Stromal cell of bone marrow (primary cell): ENCODE measurements around the gene ADCY7.

Experiments
- DNase-seq: peaks from one replicate; pipeline ENCODE4 v3.0.0-alpha.2; 2012; ENCODE audit warnings: low read depth

The ADCY7 gene

DNA sequence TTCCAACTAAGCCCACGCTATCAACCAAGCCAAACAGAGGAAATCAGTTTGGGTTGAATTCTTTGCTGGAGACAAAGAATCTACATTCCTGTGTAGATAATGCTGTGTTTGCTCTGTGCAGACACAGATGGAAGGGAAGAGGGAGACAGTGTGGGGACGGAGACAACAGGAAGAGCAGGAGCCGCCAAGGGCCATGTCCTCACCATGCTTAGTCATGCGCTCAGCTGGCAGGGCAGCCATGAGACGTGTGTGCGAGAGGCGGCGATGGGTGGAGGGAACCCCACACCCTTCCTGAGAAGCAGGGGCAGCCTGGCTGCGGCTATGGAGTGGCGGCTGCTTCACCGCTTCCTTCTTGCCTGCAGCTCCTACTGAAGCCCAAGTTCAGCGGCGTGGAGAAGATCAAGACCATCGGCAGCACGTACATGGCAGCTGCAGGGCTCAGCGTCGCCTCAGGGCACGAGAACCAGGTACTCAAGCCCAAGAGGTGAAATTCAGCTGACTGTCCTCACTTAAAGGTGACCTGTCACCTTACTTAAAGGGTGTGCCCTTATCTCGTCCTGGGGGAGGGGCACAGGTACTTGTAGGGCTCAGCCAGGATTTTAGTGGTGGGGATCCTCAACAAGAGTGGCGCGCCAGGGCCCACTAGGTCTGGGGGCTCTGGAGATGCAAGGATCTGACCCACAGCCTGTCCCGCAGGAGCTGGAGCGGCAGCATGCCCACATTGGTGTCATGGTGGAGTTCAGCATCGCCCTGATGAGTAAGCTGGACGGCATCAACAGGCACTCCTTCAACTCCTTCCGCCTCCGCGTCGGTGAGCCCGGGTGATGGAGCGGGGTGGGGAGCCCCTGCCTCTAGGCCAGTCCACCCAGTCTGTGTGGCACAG is 47.5 kb downstream of the ADCY7 start:
- no peak for DNase-seq

DNA sequence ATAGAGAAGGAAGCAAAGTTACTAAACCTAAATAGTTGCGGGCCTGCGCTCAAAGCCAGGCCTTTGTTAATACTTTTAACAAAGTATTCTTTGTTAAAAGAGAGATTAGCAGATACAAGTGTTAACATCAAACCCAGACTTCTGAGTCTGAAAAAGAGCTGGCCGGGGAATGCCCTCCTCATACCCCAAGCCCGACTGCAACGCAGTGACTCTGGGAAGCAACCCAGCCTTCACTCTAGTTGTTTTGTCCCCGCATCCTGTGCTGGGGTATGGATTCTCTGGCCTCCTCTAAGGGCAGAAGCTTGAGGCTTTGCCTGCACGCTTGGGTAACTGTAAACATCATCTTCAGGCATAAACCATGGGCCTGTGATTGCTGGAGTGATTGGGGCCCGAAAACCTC is 48.3 kb downstream of the ADCY7 start:
- DNase-seq, result no peak

DNA sequence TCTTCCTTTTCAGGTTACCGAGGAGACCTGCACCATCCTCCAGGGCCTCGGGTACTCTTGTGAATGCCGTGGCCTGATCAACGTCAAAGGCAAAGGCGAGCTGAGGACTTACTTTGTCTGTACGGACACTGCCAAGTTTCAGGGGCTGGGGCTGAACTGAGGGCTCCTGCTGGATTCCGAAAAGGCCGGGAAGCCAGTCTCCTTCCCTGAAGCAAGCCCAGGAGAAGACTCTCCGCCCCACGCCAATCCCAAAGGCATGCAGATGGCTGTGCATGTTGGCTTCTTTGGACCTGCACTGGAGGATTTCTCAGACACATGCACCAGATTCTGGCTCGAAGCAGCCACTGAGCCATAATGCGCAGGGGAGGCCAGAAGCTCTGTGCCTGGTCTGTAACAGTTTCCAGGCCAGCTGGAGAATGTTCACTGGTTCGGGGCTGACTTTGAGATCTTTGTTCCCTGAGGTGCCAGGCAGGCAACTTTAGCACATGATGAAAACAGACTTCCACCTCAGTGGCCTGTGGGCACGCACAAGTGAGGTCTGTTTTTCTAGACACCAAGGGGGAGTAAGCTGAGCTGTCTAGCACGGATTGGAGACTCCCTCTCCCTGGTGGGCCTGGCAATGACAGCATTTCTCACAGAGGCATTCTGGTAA is 49.1 kb downstream of the ADCY7 start:
- no peak for DNase-seq

DNA sequence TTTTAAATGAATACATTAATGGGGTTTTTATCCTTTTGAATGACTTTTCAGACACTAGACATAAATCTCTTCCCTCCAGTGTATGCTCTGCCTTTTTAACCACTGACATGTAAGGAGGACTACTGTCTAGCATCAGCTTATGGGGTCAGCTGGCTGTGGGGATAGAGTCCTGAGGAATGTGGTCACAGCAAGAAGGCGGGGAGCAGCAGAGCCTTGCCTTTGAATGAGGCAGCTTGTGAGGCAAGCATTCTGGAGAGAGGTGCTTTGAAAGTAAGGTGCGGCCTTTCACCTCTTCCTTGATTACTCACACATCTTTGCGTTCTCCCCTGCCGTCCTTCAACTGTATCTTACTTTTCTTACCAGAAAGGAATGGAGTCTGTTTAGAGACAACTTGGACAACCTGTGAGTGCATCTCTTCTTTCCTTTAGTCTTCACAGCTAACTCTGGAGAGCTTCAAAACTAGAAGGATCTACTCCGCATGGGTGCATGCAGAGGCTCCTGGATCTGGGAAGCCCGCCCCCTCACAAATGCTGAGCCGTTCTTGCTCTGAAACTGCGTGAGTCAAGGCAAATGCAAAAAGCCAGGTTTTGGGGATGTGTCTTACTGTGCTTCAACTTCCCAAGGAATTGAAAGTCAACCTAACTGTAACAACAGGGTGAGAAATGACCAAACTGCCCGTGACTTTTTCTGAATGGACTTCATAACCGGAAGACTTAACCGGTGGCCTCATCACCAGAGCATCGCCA is 49.9 kb downstream of the ADCY7 start:
- no peak for DNase-seq

DNA sequence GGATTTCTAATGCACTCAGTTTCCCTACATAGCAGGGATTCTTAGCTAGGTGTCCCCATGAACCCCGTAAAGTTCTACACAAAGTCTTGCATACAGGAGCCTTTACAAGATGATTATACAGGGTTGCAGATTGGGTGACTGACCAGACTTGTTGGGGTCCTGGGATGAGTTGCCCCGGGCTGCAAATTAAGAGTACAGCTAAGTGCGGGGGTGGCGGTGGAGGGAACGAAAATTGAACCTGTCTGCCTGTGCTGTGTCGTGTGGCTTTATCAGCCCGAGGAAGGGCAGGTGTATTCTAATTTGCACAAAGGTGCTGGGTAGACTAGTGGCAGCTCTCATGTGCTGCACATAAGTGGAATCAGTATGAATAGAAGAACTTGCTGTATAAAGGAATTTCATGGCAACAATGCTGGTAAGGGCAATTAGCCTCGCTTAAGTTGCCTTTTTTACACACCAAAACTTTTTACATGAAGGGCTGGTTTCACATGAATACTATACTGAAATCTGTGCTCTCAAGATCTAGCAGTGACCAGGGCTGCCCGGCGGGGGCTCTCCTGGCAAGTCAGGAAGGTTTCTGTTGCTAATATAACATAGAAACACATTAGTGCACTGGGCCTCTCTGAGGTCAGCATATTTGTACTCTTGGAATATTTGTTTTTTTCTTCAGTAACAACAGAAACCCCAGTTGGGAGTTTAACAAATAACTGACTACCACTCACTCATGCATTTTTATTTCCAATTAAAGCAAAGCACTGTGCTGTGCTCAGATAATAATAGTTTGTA is 50.7 kb downstream of the ADCY7 start:
- DNase-seq, result no peak

DNA sequence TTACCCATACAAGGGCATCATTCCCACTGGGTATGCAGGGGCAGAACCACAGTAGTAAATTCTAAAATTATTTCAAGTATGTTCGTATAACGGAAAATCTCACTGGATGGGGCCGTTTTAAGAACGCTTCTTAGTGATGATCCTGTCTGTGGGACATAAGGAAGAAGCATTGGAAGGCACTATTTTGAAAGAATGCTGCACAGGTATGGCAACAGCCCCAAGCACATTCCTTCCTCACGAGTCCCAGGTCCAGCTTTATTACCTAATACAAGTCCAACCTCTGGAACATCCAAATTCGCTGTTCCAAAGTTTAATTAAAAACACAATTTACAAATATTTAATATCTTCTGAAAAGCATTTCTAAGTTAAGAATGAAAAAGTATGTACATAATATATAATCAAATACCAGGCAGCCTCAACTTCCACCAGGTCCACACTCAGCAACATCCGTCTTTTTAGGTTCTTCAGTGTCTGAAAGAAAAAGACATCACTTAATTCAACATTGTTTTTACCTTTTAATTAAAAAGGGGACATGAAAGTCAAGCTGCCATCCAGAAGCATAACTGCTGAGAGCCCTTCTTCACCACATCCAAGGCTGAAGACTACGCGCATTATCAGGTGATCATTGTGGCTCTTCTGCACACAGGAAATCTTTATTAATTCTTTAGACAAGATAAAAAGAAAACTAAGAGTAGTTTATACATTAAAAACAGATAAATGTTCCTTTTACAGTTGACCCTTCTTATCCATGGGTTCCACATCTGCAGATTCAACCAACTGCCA is 52.6 kb downstream of the ADCY7 start:
- no peak for DNase-seq

DNA sequence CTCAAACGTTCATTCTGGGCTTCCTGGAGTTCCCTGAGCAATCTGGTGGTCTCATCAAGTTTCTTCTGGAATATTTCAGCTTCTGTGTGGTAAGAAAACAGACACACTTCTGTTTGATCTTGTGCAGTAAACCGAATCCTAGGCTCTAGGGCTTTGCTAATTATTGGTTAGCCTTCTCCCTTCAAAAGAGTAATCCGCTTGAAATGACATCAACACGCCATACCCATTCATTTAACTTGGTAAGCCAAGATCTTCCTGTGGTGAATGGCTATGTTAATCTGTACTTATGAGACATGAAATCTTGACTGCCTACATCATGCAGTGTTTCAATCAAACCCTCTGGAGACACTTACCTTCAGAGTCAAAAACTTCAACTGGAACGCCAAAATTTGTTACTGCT is 54.0 kb downstream of the ADCY7 start:
- no peak for DNase-seq

DNA sequence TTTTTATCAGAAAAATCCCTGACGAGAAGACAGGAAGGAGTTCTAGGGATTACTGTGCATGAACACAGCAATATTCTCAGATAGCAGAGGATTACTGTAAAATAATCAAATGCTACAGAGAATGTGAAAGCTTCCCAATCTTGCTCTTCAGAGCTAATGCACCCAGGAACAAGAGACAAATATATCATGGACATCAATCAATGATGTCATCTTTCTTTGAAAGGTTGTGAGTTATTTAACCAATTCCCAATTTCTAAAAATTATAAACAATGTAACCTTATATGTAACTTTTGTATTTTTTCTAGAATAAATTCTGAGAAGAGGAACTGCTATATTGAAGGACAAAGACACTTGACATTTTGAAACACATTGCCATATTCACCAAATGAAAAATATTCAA is 56.0 kb downstream of the ADCY7 start:
- DNase-seq, result no peak

DNA sequence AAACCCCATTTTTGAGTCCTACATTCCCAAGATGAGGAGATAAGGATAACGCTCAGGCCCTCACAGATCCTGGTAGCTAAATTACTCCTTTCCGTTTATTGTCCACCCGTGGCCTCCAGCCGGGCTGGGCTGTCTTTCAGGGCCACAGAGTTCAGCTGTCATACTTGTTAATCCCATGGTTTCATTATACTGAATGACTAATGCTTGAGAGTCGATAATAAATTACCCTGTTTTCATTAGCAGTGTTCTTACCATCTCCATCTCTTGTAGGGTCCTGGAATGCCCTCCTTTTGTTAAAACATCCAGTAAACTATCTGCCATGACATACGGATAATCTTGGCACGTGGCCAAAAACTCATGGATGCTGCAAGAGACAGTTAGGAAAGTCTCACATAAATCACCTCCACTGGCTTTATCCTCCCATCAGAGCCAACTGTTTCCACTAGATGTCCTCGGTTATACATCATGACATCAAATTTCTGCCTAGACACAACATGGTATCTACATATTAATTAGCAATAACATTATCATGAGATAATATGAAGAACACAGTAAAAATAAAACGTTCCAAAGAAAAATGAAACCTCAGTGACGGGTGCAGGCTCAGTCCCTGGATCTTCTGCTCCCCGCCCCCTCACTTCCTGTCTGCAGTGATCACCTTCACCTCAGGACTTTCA is 57.1 kb downstream of the ADCY7 start:
- no peak for DNase-seq

DNA sequence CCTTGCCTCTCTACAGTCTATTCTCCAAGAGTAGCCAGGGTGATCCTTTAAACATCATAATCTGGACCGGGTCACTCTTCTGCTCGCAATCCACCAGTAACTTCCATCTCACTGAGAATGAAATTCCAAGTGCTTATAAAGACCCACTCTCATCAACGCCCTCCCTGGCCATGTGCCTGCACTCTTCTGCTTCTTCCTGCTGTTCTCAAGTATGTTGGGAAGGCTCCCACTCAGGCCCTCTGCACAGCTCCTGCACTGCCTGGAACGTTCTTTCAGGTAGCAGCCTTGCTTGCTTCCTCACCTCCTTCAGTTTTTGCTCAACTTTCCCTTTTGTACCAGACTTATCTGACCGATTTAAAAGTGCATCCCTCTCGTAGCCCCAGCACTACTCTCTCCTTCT is 58.0 kb downstream of the ADCY7 start:
- DNase-seq, result no peak

DNA sequence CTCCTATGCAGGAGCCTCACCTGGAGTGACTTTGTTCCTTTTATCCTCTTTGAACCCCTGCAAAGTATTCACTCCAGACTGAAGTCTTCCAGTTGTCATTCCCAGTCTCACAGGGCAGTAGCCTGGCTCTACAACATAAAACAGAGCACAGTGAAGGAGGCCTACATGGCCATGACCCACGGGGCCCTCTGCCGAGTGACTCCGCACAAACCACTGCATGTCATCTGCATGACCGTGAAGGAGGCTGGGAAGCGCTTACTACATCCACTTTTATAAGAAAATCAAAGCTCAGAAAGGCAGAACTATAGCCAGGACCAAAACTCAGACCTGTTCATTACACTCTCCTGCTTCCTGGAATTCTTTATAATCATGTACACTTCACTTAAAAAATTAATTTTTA is 59.9 kb downstream of the ADCY7 start:
- no peak for DNase-seq

DNA sequence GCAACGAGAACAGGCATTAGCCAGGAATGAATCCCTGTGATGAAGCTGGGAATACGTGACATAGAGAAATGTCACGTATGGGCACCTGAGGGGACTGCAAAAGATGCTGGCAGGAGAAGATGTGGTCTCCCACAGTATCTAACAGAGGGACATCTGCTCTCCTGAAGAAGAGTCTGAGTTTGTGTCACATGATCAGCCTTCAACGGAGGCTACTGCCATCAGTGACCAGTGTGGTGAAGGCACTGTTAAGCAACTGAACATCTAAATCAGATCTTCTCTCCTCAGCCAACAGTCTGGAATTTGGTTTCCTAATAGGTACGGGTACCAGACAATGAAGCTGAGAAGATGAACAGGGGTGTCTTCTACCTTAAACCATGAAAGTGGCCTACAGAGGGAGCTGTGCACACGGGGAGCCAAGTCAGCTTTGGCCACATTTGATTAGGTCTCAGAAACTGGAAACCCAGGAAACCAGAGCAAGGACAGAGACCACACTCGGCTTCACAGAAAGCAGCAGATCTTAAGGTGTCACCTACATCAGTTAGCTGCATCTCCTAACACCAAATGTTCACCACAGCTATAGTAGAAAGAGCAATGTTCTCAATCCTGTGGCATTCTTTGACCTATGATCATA is 60.6 kb downstream of the ADCY7 start:
- DNase-seq, result no peak

DNA sequence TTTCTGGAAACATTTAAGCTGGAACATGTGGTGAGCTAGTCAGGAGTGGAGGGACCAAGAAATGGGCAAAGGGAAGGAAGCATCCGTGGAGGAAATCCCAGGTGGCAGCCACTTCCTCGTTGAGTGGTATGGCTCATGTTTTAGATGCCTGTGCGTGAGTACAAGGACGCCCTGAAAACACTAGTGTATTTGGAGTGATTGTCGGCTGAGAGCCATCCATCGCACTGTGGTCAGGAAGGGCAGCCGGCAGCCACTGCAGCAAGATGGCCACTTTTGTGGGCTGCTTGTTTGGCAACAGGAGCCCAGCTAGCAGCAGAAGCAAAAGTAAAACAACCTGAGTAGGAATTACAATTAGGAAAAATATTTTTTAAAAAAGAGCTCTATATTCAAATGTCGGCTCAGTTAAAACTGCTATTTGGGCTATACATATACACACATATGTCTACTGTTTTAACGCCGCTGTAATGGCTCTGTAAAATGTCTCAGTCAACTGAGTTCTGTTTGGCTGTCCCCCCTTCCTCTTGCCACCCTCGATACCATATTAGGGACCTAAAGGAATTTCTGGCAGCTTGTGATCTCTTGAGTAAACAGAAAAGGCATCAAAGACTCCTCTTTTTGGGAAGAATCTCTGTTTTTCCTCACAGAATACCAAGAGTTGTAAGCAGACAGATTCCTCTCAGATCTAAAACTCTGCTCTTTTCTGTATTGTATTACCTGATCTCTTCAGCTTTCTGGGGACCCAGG is 63.3 kb downstream of the ADCY7 start:
- DNase-seq, result no peak

DNA sequence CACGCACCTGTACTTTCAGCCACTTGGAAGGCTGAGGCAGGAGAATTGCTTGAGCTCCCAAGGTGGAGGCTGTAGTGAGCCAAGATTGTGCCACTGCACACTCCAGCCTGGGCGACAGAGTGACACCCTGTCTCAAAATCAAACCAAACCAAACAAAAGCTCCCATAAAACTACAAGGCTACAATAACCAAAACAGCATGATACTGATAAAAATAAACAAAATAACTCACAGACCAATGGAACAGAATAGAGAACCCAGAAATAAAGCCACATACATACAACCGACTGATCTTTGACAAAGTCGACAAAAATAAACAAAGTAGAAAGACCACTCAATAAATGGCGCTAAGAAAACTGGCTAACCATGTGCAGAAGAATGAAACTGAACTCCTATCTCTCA is 65.2 kb downstream of the ADCY7 start:
- DNase-seq, result no peak

DNA sequence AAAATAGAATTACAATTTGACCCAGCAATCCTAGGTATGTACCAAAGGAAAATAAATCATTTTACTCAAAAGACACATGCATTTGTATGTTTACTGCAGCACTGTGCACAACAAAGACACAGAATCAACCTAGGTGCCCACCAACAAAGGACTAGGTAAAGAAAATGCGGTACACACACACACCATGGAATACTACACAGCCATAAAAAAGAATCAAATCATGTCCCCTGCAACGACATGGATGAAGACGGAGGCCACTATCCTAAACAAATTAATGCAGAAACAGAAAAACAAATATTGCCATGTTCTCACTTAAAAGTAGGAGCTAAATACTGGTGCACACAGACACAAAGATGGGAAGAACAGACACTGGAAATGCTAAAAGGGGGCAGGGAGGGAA is 66.2 kb downstream of the ADCY7 start:
- DNase-seq, result no peak

DNA sequence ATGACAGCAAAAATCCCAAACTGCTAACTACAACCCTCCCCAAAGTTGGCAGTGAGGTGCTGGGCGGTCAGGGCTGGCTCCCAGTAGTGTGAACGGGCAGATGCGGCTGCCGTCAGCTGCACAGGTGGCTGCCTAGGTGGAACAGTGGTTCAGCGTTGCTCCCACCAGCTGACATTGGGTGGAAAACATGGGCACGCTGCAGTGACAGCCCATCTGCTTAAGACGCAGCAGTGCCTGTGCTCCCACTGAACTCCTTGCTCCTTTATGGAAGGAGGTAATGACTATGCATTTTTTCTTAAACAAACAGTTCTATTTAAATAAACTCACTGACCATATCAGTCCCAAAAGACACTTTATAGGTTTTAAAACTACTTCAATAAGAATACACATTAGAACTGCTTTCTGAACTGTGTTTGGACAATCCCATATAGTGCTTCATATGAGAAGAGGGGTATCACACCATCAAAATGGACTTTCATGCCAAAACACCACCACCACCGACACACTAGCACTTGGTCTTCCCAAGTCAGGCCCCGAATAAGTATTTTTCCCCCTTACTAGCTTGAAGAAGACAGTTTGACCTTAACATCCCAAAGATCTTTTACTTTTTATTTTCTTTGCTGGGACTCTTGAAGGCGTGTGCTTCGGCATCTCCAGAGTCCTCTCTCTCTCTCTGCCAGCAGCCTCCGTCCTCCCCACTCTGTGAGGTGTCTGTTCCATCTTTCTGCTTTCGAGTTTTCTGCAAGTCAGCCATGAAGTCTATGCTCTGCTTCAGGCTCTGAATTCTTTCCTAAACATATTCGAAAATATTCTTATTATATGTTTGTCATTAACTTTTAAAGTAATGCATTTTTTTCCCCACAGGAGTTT is 68.0 kb downstream of the ADCY7 start:
- DNase-seq, result no peak

DNA sequence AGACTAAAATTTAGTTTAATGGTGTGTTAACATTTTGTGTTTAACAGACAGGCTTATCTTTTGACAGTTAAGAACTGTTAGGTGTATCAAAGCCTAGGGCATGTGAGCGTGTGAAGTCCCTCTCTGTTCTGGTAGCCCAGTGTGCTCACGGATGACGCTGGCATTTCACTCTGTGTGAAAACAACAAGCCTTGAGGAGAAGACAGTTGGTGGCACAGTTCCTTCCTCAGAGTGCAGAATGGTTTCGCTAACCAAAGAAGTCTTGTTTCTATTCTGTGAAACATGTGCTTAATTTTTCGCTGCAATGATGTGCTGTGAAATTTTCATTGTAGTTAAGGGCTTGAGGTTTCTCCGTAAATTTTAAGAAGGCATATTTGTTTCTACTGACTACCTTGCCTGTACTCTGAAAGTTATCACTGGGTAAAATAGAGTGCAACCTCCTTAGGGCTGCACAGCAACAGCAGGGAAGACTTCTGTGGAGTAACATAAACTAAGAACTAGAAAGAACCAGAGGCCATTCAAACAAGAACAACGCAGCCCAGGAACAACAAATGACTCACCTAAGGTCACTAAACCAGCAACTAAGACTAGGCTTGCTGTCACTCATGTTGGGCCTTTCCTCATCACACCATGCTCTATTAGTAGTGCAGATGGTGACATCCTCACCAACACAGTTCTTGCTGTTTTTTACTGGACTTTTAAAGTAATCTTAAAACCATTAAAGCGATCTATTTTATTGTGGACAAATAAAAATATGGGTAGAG is 69.0 kb downstream of the ADCY7 start:
- DNase-seq, result no peak

DNA sequence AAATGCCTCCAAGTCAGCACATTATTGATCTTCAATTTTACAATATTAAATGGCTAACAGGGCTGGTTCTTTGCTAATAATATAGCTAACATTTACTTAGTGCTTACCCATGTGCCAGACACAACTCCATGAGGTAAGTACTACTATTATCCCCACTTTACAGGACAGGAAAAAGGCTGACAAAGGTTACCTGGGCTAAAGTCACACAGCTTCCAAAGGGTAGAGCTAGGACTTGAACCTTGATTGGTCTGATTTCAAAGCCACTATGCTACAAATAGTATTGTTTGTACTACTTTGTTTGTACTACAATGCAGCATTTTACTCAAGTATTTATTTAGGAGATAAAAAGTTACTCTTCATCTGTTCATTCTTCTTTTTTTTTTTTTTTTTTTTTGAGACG is 70.5 kb downstream of the ADCY7 start:
- DNase-seq, result no peak
